GM21381 (cell line): ENCODE results near the gene ARSJ.
"Not testable (repeated sequence)": the region's sequence is repeated elsewhere in the genome, so short reads cannot be mapped to it uniquely, and the experiment has no call there.

Experiments
- ATAC-seq: cut with Tn5 transposase; IDR thresholded peaks from one replicate; pipeline ENCODE4 v1.9.1; 2021; ENCODE audit warnings: mild to moderate bottlenecking, moderate library complexity; ENCODE audit not compliant: unreplicated experiment

The ARSJ gene

GRCh38 chr4:113979148-113979904, at the start of gene ARSJ:
ARSJ (minus strand) TSS chr4:113979647; CDS start chr4:113978834, 813 bp downstream.
- no peak for ATAC-seq

GRCh38 chr4:114028071-114028470, 48.6 kb upstream of the ARSJ start:
- ATAC-seq: no peak

GRCh38 chr4:114027596-114027995, 48.1 kb upstream of the ARSJ start:
- no peak for ATAC-seq

- no peak for ATAC-seq
Observed at GRCh38 chr4:114026447-114026846, 47.0 kb upstream of the ARSJ start.

GRCh38 chr4:114025176-114025777, 45.8 kb upstream of the ARSJ start:
- peak; percentile 86 for ATAC-seq

GRCh38 chr4:114021451-114021850, 42.0 kb upstream of the ARSJ start:
- ATAC-seq: no peak

GRCh38 chr4:114019969-114020358, 40.5 kb upstream of the ARSJ start:
- no peak for ATAC-seq

- ATAC-seq: no peak
Observed at GRCh38 chr4:114019276-114019968, 40.0 kb upstream of the ARSJ start.

GRCh38 chr4:114017120-114017917, 37.9 kb upstream of the ARSJ start:
- ATAC-seq: no peak

- no peak for ATAC-seq
Observed at GRCh38 chr4:114015444-114015899, 36.0 kb upstream of the ARSJ start.

GRCh38 chr4:114013201-114013600, 33.8 kb upstream of the ARSJ start:
- ATAC-seq: not testable (repeated sequence)

GRCh38 chr4:114012749-114013148, 33.3 kb upstream of the ARSJ start:
- ATAC-seq: no peak

- ATAC-seq: no peak
Observed at GRCh38 chr4:114005569-114006442, 26.4 kb upstream of the ARSJ start.

- ATAC-seq: not testable (repeated sequence)
Observed at GRCh38 chr4:114004483-114005226, 25.2 kb upstream of the ARSJ start.

- ATAC-seq: no peak
Observed at GRCh38 chr4:113998531-113998930, 19.1 kb upstream of the ARSJ start.

- no peak for ATAC-seq
Observed at GRCh38 chr4:113998079-113998478, 18.6 kb upstream of the ARSJ start.

- no peak for ATAC-seq
Observed at GRCh38 chr4:113997206-113997605, 17.8 kb upstream of the ARSJ start.

- no peak for ATAC-seq
Observed at GRCh38 chr4:113996599-113997177, 17.2 kb upstream of the ARSJ start.

- ATAC-seq: no peak
Observed at GRCh38 chr4:113993887-113994286, 14.4 kb upstream of the ARSJ start.
